Measurements from ENCODE around the gene TCOF1.
A peak's percentile ranks its signal among the peaks of the same experiment; 100 is the strongest.

The TCOF1 gene, protein sequence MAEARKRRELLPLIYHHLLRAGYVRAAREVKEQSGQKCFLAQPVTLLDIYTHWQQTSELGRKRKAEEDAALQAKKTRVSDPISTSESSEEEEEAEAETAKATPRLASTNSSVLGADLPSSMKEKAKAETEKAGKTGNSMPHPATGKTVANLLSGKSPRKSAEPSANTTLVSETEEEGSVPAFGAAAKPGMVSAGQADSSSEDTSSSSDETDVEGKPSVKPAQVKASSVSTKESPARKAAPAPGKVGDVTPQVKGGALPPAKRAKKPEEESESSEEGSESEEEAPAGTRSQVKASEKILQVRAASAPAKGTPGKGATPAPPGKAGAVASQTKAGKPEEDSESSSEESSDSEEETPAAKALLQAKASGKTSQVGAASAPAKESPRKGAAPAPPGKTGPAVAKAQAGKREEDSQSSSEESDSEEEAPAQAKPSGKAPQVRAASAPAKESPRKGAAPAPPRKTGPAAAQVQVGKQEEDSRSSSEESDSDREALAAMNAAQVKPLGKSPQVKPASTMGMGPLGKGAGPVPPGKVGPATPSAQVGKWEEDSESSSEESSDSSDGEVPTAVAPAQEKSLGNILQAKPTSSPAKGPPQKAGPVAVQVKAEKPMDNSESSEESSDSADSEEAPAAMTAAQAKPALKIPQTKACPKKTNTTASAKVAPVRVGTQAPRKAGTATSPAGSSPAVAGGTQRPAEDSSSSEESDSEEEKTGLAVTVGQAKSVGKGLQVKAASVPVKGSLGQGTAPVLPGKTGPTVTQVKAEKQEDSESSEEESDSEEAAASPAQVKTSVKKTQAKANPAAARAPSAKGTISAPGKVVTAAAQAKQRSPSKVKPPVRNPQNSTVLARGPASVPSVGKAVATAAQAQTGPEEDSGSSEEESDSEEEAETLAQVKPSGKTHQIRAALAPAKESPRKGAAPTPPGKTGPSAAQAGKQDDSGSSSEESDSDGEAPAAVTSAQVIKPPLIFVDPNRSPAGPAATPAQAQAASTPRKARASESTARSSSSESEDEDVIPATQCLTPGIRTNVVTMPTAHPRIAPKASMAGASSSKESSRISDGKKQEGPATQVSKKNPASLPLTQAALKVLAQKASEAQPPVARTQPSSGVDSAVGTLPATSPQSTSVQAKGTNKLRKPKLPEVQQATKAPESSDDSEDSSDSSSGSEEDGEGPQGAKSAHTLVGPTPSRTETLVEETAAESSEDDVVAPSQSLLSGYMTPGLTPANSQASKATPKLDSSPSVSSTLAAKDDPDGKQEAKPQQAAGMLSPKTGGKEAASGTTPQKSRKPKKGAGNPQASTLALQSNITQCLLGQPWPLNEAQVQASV (N-terminal part only)

GRCh38 chr5:150357326-150358260, at the start of gene TCOF1:
Gene TCOF1 (plus strand): TSS chr5:150357697. CDS start chr5:150357747, 50 bp downstream.
- peak; percentile 96 for DNase-seq (ENCODE audit: low spot score)

- no peak for DNase-seq (ENCODE audit: low spot score)
Observed at GRCh38 chr5:150309101-150309885, 48.2 kb upstream of the TCOF1 start.

GRCh38 chr5:150309886-150310239, 47.6 kb upstream of the TCOF1 start:
- no peak for DNase-seq (ENCODE audit: low spot score)

DNA sequence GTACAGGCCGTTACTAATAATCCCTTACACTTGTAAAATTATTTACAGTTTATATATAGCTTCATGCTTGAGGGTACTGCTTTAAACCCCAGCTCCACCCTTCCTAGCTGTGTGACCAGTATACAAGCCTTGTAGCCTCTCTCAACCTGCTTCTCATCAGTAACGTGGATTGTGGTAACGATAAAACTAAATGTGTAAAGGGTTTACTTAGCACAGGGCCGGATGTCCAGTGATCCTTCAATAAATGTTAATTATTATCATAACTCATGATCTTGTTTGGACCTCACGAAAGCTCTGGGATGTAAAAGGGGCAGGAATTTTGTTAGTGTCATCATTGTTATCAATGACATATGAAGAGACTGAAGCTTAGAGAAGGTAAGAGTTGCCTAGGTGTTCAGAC, 47.3 kb upstream of the TCOF1 start:
- DNase-seq (ENCODE audit: low spot score): no peak

DNA sequence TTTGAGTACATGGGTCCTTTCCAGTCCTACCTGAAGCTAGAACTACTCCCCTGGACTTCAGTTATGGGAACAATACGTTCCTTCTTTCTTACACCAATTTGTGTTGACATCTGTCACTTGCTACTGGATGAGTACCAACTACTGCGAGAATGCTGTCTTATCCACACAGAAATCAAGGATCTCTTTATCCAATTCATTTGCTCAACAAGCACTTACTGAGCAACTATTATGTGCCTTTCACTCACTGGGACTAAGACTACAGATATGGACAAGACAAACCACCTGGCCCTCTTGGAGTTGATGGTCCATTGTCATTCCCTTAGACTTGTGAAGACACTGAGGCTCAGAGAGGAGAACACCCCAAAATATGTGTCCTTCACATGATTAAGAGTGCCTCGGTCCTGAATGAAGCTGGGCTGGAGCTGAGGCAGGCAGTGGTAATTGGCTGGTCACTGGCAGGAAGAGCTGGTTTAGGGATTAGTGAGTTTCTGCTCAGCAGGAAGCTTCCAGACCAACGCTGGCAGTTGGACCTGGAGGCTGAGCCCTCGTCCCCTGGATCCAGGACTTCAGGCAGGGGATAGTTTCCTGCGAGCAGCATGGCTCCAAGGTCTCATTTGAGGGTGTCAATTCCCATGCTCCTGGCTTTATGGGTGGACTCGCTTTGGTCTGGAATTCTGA, 46.3 kb upstream of the TCOF1 start:
- no peak for DNase-seq (ENCODE audit: low spot score)

GRCh38 chr5:150312518-150312917, 45.0 kb upstream of the TCOF1 start:
- DNase-seq (ENCODE audit: low spot score): no peak

GRCh38 chr5:150313501-150313900, 44.0 kb upstream of the TCOF1 start:
- DNase-seq (ENCODE audit: low spot score): no peak

DNA sequence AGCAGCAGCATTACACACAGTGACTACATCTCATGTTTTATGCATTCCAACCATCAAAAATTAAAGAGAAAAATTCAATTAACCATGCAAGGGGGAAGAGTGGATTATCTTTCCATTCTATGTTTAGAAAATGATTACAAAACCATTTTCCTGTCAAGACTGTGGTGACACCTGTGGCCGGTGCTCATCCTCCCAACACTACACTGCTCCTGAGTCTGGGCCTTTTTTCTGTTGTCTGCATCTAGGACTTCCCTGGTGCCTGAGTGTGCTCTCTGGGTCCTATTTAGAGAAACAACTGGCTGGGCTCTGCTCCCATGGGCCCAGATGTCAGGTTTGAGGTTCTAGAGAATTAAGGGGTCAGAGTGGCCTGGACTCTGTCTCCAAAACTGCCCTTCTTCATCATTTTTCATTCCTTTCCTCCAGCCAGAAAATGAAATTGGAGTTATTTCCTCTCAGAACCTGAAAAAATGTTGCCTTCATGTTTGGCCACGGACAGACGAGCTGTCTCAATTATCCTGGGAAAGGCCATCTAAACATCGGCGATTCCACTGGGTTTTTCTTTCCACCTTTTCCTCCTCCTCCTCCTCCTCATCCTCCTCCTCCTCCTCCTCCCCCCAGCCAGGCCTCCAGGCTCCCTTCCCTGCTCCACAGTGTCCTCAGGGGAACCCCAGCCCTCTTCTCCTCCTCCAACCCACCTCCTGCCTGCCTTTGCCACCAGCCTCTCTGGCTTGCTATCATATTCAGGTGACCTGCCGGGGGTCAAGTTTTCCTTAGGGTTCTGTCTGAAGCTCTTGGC, 43.4 kb upstream of the TCOF1 start:
- DNase-seq (ENCODE audit: low spot score): no peak

DNA sequence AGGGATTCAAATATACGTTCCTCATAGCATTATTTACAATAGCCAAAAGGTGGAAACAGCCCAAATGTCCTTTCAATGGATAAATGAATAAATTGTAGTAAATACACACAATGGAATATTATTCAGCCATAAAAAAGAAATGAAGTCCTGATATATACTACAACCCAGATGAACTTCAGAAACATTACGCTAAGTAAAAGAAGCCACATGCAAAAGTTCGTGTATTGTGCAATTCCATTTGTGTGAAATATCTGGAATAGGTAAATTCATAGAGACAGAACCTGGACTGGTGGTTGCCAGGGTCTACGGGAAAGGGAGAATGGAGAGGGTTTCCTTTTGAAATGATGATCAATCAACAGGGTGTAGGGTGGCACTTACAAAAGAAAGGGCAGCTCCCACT, 42.3 kb upstream of the TCOF1 start:
- DNase-seq (ENCODE audit: low spot score): no peak

DNA sequence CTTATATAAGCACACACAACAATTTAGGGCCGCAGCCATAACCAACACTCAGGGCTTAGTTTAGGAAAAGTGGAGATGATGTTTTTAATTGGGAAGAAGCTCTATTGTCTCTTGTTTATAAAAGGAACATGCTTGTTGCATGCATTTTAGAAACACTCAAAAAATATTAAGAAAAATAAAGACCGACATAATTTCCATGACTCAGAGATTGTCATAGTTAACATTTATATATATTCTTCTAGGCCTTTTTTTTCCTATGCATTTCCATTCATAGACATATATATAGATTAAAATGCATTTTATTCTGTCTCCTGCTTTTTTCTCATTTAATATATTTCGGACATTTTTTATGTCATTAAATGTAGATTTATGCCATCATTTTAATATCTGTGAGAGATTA, 41.2 kb upstream of the TCOF1 start:
- no peak for DNase-seq (ENCODE audit: low spot score)

- no peak for DNase-seq (ENCODE audit: low spot score)
Observed at GRCh38 chr5:150317048-150318003, 40.2 kb upstream of the TCOF1 start.

- no peak for DNase-seq (ENCODE audit: low spot score)
Observed at GRCh38 chr5:150318613-150319483, 38.6 kb upstream of the TCOF1 start.

DNA sequence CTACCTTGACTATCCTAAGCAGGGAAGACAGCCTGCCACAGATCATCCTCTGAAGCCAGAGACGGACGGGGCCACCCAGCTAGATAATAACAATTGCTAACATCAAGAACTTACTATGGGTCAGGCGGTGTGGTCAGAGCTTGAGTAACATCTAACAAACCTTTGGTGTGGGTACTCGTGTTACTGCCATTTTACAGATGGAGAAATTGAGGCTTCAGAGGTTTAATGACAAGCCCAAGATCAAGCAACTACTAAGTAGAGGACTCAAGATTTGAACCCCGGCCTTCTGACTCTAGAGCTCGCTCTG, 38.1 kb upstream of the TCOF1 start:
- DNase-seq (ENCODE audit: low spot score): no peak

GRCh38 chr5:150320044-150320613, 37.4 kb upstream of the TCOF1 start:
- peak; percentile 77 for DNase-seq (ENCODE audit: low spot score)

GRCh38 chr5:150321211-150321610, 36.3 kb upstream of the TCOF1 start:
- no peak for DNase-seq (ENCODE audit: low spot score)

DNA sequence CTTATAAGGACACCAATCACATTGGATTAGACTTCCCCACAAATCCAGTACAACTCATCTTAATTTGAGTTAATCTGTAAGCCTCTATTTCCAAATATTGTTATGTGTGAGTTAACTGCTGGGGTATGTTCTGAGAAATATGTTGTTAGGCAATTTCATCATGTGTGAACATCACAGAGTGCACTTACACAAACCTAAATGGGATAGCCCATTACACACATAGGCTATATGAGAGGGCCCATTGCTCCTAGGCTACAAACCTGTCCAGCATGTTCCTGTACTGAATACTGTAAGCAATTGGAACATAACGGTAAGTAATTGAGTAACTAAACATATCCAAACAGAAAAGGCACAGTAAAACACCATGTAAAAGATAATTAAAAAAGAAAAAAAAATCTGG, 35.7 kb upstream of the TCOF1 start:
- no peak for DNase-seq (ENCODE audit: low spot score)

DNA sequence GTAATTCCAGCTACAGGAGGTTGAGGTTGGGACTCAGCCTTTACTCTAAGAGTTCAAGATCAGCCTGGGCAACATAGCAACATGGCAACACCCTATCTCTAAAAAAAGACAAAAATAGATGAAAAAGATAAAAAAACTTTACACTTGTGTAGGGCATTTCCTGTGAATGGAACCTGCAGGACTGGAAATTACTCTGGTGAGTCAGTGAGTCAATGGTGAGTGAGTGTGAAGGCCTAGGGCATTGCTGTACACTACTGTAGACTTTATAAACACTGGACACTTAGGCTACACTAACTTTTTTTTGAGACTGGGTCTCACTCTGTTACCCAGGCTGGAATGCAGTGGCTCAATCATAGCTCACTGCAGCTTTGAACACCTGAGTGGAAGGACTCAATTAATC, 35.3 kb upstream of the TCOF1 start:
- no peak for DNase-seq (ENCODE audit: low spot score)

All from putamen (tissue), 1 donor.